Hepatic stellate cell (primary cell): ENCODE data around the gene ANAPC10.
"Not testable (repeated sequence)": the region's sequence is repeated elsewhere in the genome, so short reads cannot be mapped to it uniquely, and the experiment has no call there.

ENCODE experiments used
- DNase-seq: peaks from one replicate; pipeline ENCODE4 v3.0.0; 2011; ENCODE audit warnings: low spot score

ANAPC10 gene

DNA sequence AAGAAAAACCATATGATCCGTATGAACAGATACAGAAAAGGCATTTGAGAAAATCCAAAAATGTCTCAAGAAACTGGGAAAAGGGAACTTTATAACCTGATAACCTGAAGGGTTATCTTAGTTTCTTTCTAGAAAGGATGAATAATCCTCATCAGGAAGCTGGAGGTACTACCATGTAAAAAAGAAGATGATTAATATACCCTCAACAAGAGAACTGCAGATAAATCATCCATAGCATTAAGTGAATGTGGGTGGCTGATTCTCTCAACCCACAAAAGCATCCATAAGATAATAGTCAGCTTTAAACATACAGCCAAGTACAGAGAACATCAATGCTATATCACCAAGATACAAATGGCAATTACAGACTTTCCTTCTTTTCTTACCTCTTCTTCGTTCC, 26.4 kb downstream of the ANAPC10 start:
- DNase-seq = no peak

DNA sequence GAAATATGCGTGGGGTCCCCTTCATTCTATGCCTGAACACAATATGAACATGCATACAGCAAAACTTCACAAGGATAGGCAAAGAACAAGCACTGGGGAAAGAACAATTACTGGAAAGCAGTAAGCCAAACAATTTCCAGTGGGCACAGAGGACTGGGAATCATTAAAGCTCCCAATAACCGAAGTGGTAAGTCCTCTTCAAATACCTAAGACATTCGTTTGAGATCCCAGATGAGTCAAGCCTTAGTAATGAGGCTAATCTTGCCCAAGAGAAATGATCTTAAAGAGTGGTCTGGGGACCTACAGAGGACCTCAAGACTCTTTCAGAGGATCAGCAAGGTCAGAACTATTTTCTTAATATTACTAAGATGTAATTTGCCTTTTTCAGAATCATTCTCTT, 28.6 kb downstream of the ANAPC10 start:
- DNase-seq = peak; percentile 14

DNA sequence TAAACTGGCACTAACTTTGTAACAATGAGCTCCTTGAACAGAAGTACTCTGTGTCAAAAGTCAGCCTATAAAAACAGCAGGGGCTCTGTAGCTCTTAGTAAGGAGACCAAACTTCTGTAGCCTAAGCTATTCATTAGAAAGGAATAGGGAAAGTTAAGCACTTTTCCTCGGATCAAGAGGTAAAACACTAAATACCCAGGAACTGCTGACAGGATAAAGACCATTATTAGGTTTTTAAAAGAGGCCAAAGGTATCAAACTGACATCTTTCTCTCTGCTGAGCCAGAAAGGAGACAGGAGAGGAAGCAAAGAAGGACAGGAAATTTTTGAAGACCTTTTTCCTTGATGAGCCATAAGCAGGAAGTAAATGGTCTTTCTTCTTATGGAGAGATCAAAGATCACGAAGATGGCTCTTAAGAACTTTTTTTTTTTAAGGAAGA, 31.9 kb downstream of the ANAPC10 start:
- no peak for DNase-seq

DNA sequence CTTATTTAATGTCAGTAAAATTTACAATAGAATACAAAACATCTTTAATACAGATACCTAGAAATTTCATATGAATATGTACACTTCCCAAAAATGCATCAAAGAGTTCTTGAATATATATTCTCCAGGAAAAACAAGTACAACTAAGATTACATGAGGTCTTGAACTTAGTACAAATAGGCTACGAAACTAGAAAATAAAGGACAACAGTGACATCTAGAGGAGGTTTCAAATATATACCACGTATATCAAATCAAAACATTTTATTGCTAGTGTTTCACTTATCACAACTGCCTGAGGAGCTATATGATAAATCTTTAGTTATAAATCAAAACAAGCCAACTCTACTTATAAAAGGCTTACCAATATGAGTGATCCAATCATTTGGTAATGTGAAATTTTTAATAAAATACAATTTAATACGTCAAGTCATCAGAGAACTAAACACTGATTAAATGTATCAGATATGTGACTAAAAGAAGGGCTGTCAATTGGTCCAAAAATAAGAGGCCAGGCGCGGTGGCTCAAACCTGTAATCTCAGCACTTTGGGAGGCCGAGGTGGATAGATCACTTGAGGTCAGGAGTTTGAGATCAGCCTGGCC, 36.6 kb downstream of the ANAPC10 start:
- no peak for DNase-seq

DNA sequence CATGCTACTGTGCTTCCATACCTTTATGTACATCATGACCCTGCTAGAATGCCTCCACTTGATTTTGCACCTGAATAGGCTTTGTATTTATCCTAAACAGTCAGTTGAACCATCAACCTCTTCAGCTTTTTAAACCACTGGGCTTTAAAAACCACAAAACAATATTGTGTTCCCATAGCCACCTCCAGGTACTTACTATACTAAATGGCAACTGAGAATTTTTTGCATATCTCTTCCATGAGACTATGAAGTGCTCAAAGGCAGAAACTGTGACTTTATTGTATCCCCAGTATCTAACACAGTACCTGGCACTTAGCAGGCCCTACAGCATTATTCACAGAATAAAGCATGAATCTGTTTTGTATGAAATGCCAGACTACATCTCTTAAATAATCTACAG, 39.7 kb downstream of the ANAPC10 start:
- DNase-seq = no peak

DNA sequence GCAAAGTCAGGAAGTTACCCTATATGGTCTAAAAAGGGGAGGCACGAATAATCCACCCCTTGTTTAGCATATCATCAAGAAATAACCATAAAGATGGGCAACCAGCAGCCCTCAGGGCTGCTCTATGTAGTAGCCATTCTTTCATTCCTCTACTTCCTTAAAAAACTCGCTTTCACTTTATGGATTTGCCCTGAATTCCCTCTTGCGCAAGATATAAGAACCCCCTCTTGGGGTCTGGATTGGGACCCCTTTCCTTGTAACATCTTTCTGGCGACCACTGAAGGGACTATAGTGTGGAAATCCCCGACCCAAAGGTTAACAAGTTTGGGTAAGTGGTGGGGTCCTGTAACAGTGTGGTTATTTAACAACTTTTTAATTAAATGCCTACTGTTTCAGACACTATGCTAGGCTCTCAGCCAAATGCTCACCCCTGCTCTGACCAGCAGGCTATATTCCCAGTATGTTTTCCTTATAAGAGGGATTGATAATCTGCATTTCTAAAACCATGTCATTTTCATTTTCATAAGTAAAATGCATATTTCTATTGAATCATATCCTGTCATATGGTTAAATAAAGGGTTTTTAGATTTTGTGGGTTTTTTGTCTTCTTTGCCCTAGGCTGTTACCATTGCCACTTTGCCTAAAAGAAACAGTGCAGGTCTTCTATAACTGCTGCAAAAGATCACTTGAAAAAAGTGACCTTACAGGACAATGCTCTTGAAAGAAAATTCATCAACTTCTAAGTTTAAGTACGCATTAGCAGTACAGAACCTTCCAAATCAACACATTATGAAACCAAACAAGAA, 41.5 kb downstream of the ANAPC10 start:
- no peak for DNase-seq

DNA sequence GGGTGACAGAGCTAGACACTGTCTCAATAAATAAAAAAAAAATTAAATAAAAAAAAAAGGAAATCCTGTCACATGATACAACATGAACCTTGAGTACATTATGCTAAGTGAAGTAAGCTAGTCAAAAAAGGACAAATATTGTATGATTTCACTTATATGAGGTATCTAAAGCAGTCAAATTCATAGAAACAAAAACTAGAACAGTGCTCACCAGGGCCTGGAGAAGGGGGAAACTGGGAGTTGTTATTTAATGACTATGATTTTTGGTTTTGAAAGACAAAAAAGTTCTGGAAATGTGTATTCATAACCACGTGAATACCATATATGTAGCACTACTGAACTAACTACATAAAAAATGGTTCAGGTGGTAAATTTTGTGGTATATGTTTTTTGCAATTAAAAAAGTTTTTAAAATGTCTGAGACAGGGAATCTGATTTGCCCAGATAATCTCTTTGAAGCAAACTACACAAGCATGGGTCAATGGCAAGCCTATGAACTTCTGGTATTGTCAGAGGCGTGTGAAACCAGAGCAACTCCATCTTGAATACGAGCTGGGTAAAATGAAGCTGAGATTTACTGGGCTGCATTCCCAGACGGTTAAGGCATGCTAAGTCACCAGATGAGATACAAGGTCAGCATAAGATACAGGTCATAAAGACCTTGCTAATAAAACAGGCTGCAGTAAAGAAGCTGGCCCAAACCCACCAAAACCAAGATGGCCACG, 42.3 kb downstream of the ANAPC10 start:
- no peak for DNase-seq

DNA sequence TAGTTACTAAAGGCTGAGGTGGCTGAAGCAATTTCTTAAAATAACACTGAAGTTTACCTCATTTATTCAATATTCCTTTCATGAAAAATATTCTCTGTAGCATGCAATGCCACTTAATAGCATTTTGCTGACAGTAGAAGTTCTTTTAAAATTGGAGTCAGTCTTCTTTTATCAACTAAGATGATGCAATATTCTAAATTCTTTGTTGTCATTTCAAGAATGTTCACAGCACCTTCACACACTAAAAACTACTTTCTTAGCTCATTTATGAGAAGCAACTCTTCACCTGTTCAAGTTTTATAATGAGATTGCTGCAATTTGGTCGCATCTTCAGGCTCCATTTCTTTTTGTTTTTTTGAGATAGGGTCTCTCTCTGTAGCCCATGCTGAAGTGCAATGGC, 48.8 kb downstream of the ANAPC10 start:
- DNase-seq = no peak

DNA sequence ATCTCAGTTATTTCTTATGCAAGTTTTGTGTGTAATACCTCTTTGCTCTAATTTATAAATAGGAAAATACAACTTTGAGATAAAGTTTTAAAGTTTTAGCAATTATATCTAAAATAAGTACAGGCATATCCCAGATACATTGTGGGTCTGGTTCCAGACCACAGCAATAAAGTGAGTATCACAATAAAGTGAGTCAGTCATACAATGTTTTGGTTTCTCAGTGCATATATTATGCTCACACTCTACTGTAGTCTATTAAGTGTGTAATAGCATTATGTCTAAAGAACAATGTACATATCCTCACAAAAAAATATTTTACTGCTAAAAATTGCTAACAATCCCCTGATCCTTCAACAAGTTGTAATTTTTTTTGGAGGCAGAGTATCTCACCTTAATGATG, 49.2 kb downstream of the ANAPC10 start:
- no peak for DNase-seq

DNA sequence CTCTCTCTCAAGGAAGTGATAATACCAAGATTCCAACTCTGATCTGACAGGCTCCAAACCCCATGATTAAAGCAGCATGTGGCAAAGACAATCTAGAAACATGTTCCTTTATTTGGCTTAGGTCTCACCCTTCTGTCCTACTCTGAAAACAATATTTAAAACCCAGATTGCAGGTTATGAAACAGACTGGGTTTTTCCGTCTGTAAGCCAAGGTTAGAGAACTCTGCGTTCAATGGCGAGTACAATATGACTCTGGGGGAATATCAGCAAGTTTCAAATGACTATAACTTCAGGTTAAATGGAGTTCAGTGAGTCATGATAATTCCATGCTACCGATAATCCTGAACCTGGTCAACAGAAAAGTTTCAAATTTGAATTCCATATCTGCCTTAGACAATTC, 50.8 kb downstream of the ANAPC10 start:
- DNase-seq = no peak

DNA sequence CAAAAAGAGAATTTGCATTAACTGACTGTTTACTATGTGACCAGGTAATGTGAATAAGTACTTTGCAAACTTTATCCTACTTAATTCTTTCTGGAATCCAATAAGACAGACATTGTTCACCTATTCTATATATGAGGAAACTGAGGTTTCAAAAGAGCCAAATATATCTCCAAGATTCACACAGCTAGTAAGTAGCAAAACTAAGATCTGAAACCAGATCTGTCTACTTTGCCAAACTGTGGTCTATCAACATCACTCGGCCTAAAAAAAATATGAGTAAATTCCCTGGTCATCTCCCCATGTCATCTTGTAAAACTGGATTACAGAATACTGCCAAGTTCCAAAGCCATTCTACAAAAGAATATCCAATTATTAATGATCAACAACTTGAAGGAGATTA, 52.8 kb downstream of the ANAPC10 start:
- no peak for DNase-seq

DNA sequence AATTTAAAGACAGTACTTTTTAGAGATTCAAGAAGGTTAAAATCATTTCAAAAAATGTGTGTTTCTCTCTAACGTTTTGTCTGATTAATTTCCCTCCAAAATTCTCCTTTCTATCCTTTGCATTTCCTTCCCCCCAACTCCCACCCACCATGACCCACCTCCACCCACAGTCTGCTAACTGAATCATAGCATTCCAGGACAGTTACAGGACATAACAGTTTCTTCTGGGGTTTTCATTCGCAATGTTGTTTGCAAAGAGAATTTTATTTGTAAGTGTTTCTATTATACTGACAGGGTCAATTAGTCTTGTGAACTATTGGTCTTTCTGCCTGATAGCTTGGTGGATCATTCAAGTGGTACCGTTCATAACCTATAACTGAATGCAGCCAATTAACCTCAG, 53.7 kb downstream of the ANAPC10 start:
- DNase-seq = no peak

DNA sequence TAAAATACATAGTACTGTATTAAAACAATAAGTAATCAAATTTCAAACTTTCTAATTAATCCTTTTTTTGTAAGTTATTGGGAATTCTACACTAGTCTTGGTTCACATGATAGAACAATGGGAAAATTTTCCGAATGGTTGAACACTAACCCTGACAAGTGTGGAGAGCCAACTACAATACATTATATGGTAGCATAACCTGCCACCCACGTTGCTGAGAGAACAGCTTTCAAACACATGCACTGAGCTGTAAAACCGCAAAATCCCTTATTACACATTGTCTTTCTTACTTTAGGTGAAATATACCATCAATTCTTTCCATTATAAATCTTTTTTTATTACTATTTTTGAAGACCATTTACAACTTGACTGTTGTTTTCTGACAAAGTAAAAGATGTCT, 54.7 kb downstream of the ANAPC10 start:
- no peak for DNase-seq

DNA sequence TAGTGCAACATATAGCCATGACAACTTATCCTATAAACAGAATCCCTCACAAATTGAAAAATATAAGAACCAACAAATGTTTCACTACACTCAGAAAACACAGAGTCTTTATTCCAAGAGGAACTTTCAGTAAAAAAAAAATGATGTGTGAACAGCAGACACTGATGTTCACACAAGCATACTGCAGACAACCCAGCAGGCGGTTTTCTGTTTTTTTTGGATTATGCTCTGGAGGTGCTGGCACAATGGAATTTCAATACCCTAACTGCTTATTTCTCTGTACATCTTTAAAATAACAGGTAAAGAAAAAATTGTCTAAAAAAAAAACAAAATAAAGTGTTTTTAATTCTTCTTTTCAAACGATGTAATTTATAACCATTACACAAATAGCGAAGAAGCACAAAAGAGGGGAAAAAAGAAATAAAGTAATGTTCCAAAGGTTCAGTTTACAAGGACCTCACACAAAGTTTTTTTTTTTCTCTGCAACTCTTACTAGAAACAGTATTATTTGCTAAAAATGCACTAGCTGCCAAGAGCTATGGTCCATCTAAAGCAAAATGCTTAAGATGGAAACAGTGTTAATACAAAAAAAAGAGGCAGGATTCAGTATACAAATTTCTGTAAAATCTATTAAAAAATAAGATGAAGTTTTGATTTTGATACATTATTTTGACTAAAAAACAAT, 55.3 kb downstream of the ANAPC10 start:
- DNase-seq = no peak

DNA sequence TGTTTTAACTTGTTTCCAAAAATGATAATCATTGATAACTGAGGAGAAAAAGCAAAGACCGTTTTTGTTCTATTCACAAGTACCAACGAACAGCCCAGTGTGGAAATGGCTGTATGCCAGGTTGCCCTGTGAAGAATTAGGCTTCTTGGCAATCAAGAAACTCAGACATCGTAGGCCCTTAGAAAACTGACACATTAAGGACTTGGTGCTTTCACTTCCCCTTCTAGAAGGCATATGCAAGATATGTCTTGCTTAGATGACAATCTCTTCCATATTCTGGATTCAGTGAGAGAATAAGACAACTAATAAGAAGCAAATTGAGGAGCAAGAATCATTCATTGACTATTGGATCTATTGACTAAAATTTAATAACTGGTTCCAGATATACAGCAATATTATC, 56.6 kb downstream of the ANAPC10 start:
- no peak for DNase-seq

DNA sequence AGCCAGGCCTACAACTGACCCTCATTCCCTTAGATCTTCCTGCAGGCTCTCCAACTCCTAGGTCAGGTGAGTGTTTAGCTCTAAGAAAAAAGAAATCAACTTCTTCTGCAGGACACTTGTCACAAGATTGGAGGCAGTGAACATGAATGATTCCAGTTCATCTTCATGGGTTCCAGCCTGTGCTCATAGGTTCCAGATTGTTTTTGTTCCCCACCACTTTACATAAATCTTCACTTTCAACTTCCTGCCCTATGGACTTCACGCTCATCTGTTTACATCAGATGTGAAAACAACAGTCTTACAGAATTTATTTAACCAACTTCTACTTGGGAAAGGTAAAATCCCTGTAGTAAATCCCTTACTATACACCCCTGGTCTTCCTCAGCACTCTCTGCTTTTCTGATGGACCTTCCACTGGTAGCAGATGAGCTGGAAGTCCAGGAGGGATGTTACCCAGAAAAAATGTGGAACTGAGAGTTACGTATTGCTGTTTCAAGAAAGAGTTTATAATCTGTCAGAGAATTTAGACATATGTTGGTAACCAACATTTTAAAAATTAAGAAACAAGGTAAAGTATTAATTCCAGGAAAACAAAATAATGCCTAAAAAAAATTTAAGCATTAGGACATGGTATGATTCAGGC, 62.4 kb downstream of the ANAPC10 start:
- DNase-seq = no peak

DNA sequence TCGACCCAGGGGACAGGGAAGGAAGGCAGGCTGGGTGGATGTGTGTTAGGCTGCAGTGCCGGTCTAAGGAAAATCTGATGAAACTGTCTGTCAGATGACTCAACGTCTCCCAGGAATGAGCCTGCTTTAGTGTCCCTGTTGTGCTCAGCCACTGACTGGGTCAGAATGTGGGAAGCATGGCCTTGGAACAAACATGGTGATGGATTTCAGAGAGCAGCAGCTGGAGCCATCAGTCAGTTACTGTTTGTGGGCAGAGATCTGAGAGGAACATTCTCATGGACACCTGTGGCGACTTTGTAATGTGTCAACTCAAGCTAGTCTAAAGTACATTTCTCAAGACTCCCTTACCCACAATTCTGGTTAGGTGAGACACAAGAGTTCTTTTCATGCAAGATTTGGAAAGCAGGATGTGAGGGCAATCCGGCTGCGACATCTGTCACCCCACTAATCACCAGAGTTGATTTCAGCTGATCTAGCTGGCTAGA, 63.2 kb downstream of the ANAPC10 start:
- peak; percentile 40 for DNase-seq

DNA sequence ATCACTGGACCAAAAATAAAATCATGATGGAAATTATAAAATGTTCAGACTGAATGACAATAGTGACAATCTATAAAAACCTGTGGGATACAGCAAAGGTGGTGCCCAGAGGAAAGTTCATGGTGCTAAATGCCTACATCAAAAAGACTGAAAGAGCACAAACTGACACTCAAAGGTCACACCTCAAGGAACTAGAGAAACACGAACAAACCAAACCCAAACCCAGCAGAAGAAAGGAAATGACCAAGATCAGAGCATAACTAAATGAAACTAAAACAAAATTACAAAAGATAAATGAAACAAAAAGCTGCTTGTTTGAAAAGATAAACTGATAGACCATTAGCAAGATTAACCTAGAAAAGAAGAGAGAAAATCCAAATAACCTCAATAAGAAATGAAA, 78.7 kb downstream of the ANAPC10 start:
- DNase-seq = no peak

DNA sequence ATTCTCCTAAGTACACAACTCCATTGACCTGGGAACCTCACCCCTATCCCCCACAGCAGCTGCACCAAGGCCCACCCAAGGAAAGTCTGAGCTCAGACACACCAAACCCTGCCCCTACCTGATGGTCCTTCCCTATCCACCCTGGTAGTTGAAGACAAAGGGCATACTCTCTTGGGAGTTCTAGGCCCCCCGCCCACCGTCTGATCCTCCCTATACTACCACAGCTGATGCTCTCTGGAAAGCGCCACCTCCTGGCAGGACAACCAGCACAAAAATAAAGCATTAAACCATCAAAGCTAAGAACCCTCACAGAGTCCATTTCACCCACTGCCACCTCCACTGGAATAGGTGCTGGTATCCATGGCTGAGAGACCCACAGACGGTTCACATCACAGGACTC, 83.6 kb downstream of the ANAPC10 start:
- DNase-seq = no peak

DNA sequence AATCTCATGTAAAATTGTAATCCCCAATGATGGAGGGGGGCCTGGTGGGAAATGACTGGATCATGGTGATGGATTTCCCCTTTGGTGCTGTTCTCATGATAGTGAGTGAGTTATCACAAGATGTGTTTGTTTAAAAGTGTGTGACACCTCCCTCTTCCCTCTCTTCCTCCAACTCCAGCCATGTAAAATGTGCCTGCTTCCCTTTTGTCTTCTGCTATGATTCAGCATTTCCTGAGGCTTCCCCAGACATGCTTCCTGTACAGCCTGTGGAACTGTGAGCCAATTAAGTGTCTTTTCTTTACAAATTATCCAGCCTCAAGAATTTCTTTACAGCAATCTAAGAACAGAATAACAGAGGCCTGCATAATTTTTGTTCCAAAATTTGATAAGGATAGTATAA, 85.2 kb downstream of the ANAPC10 start:
- no peak for DNase-seq

DNA sequence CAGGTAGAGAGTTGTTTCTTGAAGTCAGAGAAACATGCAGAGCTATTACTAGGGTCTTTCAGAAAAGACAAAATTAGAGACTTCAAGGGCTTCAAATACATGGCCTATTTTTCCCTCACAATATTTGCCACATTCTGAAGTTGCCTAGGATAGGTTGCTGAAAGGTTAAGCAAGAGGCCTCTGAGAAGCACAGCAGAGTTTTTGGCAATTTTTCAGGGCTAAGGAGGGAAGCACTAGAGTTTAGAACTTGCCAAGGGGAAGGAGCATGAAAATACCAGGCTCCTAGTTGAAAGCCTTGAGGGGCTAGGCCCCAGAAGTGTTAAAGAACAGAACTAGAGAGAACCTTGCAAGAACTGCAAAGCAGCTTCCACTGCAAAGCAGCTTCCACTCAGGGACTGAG, 86.4 kb downstream of the ANAPC10 start:
- no peak for DNase-seq

DNA sequence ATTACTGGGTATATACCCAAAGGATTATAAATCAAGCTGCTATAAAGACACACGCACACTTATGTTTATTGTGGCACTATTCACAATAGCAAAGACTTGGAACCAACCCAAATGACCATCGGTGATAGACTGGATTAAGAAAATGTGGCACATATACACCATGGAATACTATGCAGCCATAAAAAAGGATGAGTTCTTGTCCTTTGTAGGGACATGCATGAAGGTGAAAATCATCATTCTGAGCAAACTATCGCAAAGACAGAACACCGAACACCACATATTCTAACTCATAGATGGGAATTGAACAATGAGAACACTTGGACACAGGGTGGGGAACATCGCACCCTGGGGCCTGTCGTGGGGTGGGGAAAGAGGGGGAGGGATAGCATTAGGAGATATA, 87.7 kb downstream of the ANAPC10 start:
- DNase-seq = not testable (repeated sequence)
